HL-60 (cell line): ENCODE measurements around the gene KAZN.

ENCODE experiments used
- DNase-seq, 2 experiments: peaks; one replicate each; pipeline ENCODE4 v3.0.0-alpha.2; 2010 to 2020; ENCODE audit warnings: low read depth in 1 of 2, low spot score in 1 of 2
- H3K27ac ChIP-seq: fragments of 250-450 bp; sonication (Bioruptor Pico); replicated peaks from 2 replicates; pipeline ENCODE4 v1.5.1; 2020; ENCODE audit warnings: mild to moderate bottlenecking, moderate library complexity
- H3K27me3 ChIP-seq: fragments of 250-450 bp; sonication (Bioruptor Pico); 2 replicates; pipeline ENCODE4 v1.5.1; 2021; ENCODE audit warnings: mild to moderate bottlenecking, moderate library complexity; ENCODE audit not compliant: insufficient read depth, poor library complexity, severe bottlenecking
- H3K4me3 ChIP-seq: replicated peaks from 2 replicates; pipeline ENCODE4 v1.5.1; 2011; ENCODE audit warnings: mild to moderate bottlenecking, control low read depth, low read length; ENCODE audit not compliant: insufficient read depth
- GABPA ChIP-seq: IDR thresholded peaks from 2 replicates; pipeline ENCODE4 v1.6.1; 2012; ENCODE audit warnings: low read depth
- POLR2AphosphoS5 ChIP-seq: IDR thresholded peaks from 2 replicates; pipeline ENCODE4 v1.6.1; 2012; ENCODE audit warnings: low read depth
- SPI1 ChIP-seq: IDR thresholded peaks from 2 replicates; pipeline ENCODE4 v1.6.1; 2012; ENCODE audit warnings: low read depth, mild to moderate bottlenecking, borderline replicate concordance
- TF ChIP-seq, protein P1 (sequence below): IDR thresholded peaks from one replicate; pipeline ENCODE4 v1.5.1; 2011; ENCODE audit warnings: low read length, control low read depth, inconsistent platforms; ENCODE audit not compliant: insufficient read depth
- TF ChIP-seq, protein P2 (sequence below): IDR thresholded peaks from 2 replicates; pipeline ENCODE4 v1.6.1; 2012; ENCODE audit warnings: low read depth; ENCODE audit not compliant: insufficient replicate concordance

The KAZN gene

GRCh38 chr1:14625996-14626395 lies 27.5 kb downstream of the KAZN start:
- TF ChIP-seq POLR2AphosphoS5 (no peak), GABPA (no peak), SPI1 (no peak)
- TF ChIP-seq, protein P1, sequence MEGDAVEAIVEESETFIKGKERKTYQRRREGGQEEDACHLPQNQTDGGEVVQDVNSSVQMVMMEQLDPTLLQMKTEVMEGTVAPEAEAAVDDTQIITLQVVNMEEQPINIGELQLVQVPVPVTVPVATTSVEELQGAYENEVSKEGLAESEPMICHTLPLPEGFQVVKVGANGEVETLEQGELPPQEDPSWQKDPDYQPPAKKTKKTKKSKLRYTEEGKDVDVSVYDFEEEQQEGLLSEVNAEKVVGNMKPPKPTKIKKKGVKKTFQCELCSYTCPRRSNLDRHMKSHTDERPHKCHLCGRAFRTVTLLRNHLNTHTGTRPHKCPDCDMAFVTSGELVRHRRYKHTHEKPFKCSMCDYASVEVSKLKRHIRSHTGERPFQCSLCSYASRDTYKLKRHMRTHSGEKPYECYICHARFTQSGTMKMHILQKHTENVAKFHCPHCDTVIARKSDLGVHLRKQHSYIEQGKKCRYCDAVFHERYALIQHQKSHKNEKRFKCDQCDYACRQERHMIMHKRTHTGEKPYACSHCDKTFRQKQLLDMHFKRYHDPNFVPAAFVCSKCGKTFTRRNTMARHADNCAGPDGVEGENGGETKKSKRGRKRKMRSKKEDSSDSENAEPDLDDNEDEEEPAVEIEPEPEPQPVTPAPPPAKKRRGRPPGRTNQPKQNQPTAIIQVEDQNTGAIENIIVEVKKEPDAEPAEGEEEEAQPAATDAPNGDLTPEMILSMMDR, result no peak
- TF ChIP-seq, protein P2, sequence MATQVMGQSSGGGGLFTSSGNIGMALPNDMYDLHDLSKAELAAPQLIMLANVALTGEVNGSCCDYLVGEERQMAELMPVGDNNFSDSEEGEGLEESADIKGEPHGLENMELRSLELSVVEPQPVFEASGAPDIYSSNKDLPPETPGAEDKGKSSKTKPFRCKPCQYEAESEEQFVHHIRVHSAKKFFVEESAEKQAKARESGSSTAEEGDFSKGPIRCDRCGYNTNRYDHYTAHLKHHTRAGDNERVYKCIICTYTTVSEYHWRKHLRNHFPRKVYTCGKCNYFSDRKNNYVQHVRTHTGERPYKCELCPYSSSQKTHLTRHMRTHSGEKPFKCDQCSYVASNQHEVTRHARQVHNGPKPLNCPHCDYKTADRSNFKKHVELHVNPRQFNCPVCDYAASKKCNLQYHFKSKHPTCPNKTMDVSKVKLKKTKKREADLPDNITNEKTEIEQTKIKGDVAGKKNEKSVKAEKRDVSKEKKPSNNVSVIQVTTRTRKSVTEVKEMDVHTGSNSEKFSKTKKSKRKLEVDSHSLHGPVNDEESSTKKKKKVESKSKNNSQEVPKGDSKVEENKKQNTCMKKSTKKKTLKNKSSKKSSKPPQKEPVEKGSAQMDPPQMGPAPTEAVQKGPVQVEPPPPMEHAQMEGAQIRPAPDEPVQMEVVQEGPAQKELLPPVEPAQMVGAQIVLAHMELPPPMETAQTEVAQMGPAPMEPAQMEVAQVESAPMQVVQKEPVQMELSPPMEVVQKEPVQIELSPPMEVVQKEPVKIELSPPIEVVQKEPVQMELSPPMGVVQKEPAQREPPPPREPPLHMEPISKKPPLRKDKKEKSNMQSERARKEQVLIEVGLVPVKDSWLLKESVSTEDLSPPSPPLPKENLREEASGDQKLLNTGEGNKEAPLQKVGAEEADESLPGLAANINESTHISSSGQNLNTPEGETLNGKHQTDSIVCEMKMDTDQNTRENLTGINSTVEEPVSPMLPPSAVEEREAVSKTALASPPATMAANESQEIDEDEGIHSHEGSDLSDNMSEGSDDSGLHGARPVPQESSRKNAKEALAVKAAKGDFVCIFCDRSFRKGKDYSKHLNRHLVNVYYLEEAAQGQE, result no peak
- Histone ChIP-seq H3K4me3 (no peak overlapping the region), H3K27ac (no peak overlapping the region), H3K27me3 (no peaks in the 10 kb centered on the region)
- DNase-seq, result no peak

GRCh38 chr1:14626869-14627607 lies 28.6 kb downstream of the KAZN start:
- H3K4me3 ChIP-seq, result no peak overlapping the region
- H3K27me3 ChIP-seq, result no peaks in the 10 kb centered on the region
- TF ChIP-seq, protein P1, result no peak
- TF ChIP-seq, protein P2, result no peak
- TF ChIP-seq POLR2AphosphoS5 (no peak), GABPA (no peak), SPI1 (no peak)
- no peak overlapping the region for H3K27ac ChIP-seq
- DNase-seq, result no peak

DNA sequence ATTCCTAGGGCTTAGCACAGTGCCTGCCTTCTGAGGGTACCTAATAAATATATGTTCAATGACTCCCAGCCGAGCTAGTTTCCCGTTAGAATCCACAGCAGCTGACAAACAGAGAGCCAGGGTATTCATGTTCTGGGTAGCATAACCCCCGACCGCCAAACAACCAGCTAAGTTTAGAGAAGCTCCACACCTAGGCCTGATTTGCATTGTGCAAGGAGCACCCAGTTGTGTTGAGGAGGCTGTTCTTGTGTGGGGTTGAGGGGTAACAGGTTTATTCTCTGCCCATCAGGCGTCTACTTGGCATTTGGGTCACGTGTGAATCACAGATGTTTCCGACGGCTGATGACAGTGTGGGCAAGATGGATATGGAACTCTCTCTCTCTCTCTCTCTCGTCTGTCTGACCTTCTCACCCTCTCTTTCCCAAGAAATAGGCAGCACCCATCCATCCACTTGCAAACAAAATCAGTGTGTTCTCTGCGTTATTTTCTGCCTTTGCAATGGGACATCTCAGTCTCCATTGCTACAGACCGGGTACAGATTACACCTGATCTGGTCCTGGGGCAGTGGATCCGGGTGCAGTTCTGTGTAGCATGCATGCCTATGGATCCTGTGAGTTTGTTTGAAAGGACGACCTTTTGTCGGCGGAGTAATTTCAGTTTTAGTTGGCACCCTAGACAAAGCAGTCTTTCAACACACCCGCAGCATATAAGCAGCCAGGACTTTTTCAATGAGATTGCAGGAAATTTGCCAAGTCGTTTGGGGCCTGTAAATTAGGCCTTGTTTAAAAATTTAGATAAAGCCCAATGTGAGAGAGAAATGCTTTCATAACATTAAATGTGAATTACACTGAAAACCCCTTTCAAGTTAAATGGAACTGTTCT lies 29.4 kb downstream of the KAZN start:
- Histone ChIP-seq H3K27me3 (no peaks in the 10 kb centered on the region), H3K4me3 (no peak overlapping the region), H3K27ac (no peak overlapping the region)
- no peak for DNase-seq
- TF ChIP-seq SPI1 (no peak), POLR2AphosphoS5 (no peak), GABPA (no peak)
- TF ChIP-seq, protein P1, result no peak
- TF ChIP-seq, protein P2, result no peak
